ENCODE results near the gene RUNX3. TPM values are rescaled to one million over a fixed set of nuclear protein-coding genes. Genes with fewer than 3 reads are reported as not detected.

RUNX3 gene
- total and polyA plus RNA-seq, 2 donors (not counting 1 experiment from before 2014, with no cell fraction given), result 0.48 to 0.66 TPM

- Histone ChIP-seq H3K27me3 (ENCODE audit: control insufficient read depth, insufficient read depth, low read length) (no peaks in the 10 kb centered on the region), H3K27ac (ENCODE audit: insufficient read depth, low read length) (no peak overlapping the region), H3K4me3 (replicated peaks in 1 of 4; ENCODE audit: control extremely low read depth in 1 of 4, insufficient read depth in 1 of 4, low read depth in 3 of 4, low read length in 4 of 4) (no peak overlapping the region), H3K4me2 (ENCODE audit: extremely low read depth, insufficient read depth, low read length) (no peak overlapping the region), H3K4me1 (ENCODE audit: control insufficient read depth, extremely low read depth, insufficient read depth, low read length) (no peaks in the 10 kb centered on the region), H3K9ac (ENCODE audit: insufficient read depth, low read length) (no peak overlapping the region), H4K20me1 (ENCODE audit: control insufficient read depth, extremely low read depth, insufficient read depth, low read length) (no peaks in the 10 kb centered on the region), H2AFZ (ENCODE audit: low read length) (no peak overlapping the region), H3K36me3 (ENCODE audit: control insufficient read depth, insufficient read depth, low read length) (no peaks in the 10 kb centered on the region), H3K79me2 (ENCODE audit: control insufficient read depth, insufficient read depth, low read length) (no peaks in the 10 kb centered on the region), H3K9me3 (ENCODE audit: control insufficient read depth, insufficient read depth, low read depth, low read length) (no peaks in the 10 kb centered on the region)
- DNase-seq (ENCODE audit: low read depth in 2 of 2), result no peak
- TF ChIP-seq CTCF (conservative IDR thresholded peaks at IDR 0.05 in 1 of 2, IDR thresholded peaks at IDR 0.05 in 1 of 2; ENCODE audit: low read depth in 1 of 2, low read length in 2 of 2), result no peak
- no peak for TF ChIP-seq EZH2 (IDR thresholded peaks at IDR 0.05; ENCODE audit: low read length, missing control alignments)
Observed at GRCh38 chr1:24963099-24963872, 33.2 kb upstream of the RUNX3 start.

GRCh38 chr1:24961961-24962861, 32.1 kb upstream of the RUNX3 start:
- H3K27me3 ChIP-seq (ENCODE audit: control insufficient read depth, insufficient read depth, low read length), result no peaks in the 10 kb centered on the region
- no peak overlapping the region for H3K4me2 ChIP-seq (ENCODE audit: extremely low read depth, insufficient read depth, low read length)
- no peaks in the 10 kb centered on the region for H4K20me1 ChIP-seq (ENCODE audit: control insufficient read depth, extremely low read depth, insufficient read depth, low read length)
- no peak overlapping the region for H3K9ac ChIP-seq (ENCODE audit: insufficient read depth, low read length)
- no peaks in the 10 kb centered on the region for H3K36me3 ChIP-seq (ENCODE audit: control insufficient read depth, insufficient read depth, low read length)
- H3K4me3 ChIP-seq (replicated peaks in 1 of 4; ENCODE audit: control extremely low read depth in 1 of 4, insufficient read depth in 1 of 4, low read depth in 3 of 4, low read length in 4 of 4), result no peak overlapping the region
- H2AFZ ChIP-seq (ENCODE audit: low read length), result no peak overlapping the region
- H3K4me1 ChIP-seq (ENCODE audit: control insufficient read depth, extremely low read depth, insufficient read depth, low read length), result no peaks in the 10 kb centered on the region
- TF ChIP-seq EZH2 (IDR thresholded peaks at IDR 0.05; ENCODE audit: low read length, missing control alignments) (no peak), CTCF (conservative IDR thresholded peaks at IDR 0.05 in 1 of 2, IDR thresholded peaks at IDR 0.05 in 1 of 2; ENCODE audit: low read depth in 1 of 2, low read length in 2 of 2) (no peak)
- no peaks in the 10 kb centered on the region for H3K79me2 ChIP-seq (ENCODE audit: control insufficient read depth, insufficient read depth, low read length)
- no peak overlapping the region for H3K27ac ChIP-seq (ENCODE audit: insufficient read depth, low read length)
- DNase-seq (ENCODE audit: low read depth in 2 of 2), result no peak
- no peaks in the 10 kb centered on the region for H3K9me3 ChIP-seq (ENCODE audit: control insufficient read depth, insufficient read depth, low read depth, low read length)

GRCh38 chr1:24961334-24961733, 31.3 kb upstream of the RUNX3 start:
- Histone ChIP-seq H3K4me3 (replicated peaks in 1 of 4; ENCODE audit: control extremely low read depth in 1 of 4, insufficient read depth in 1 of 4, low read depth in 3 of 4, low read length in 4 of 4) (no peak overlapping the region), H3K9ac (ENCODE audit: insufficient read depth, low read length) (no peak overlapping the region), H3K27me3 (ENCODE audit: control insufficient read depth, insufficient read depth, low read length) (no peaks in the 10 kb centered on the region), H3K79me2 (ENCODE audit: control insufficient read depth, insufficient read depth, low read length) (no peaks in the 10 kb centered on the region), H3K27ac (ENCODE audit: insufficient read depth, low read length) (no peak overlapping the region), H3K4me1 (ENCODE audit: control insufficient read depth, extremely low read depth, insufficient read depth, low read length) (no peaks in the 10 kb centered on the region), H3K9me3 (ENCODE audit: control insufficient read depth, insufficient read depth, low read depth, low read length) (no peaks in the 10 kb centered on the region), H2AFZ (ENCODE audit: low read length) (no peak overlapping the region), H3K4me2 (ENCODE audit: extremely low read depth, insufficient read depth, low read length) (no peak overlapping the region), H3K36me3 (ENCODE audit: control insufficient read depth, insufficient read depth, low read length) (no peaks in the 10 kb centered on the region), H4K20me1 (ENCODE audit: control insufficient read depth, extremely low read depth, insufficient read depth, low read length) (no peaks in the 10 kb centered on the region)
- no peak for TF ChIP-seq CTCF (conservative IDR thresholded peaks at IDR 0.05 in 1 of 2, IDR thresholded peaks at IDR 0.05 in 1 of 2; ENCODE audit: low read depth in 1 of 2, low read length in 2 of 2)
- TF ChIP-seq EZH2 (IDR thresholded peaks at IDR 0.05; ENCODE audit: low read length, missing control alignments), result no peak
- no peak for DNase-seq (ENCODE audit: low read depth in 2 of 2)

Measured in fibroblast of lung (primary cell).